Measurements from ENCODE around the gene TTLL9.
A peak's percentile ranks its signal among the peaks of the same experiment; 100 is the strongest.

TTLL9 gene

GRCh38 chr20:31875671-31876070 lies 5.2 kb downstream of the TTLL9 start:
- Histone ChIP-seq H3K27ac (no peak overlapping the region), H3K79me2 (ENCODE audit: insufficient read depth, low read depth) (no peaks in the 10 kb centered on the region), H3K36me3 (ENCODE audit: insufficient read depth) (no peaks in the 10 kb centered on the region), H4K20me1 (ENCODE audit: insufficient read depth) (no peaks in the 10 kb centered on the region), H2AFZ (ENCODE audit: low read depth) (no peak overlapping the region), H3K4me1 (ENCODE audit: low read depth, poor library complexity, severe bottlenecking) (peaks cover 13% of the 10 kb centered on the region), H3K9ac (no peak overlapping the region), H3K4me3 (IDR thresholded peaks at IDR 0.05; ENCODE audit: insufficient read depth, low read depth, low read length) (no peak overlapping the region), H3K27me3 (ENCODE audit: insufficient read depth, low read depth) (peaks cover 53% of the 10 kb centered on the region), H3K4me2 (no peak overlapping the region)
- TF ChIP-seq, protein P1, sequence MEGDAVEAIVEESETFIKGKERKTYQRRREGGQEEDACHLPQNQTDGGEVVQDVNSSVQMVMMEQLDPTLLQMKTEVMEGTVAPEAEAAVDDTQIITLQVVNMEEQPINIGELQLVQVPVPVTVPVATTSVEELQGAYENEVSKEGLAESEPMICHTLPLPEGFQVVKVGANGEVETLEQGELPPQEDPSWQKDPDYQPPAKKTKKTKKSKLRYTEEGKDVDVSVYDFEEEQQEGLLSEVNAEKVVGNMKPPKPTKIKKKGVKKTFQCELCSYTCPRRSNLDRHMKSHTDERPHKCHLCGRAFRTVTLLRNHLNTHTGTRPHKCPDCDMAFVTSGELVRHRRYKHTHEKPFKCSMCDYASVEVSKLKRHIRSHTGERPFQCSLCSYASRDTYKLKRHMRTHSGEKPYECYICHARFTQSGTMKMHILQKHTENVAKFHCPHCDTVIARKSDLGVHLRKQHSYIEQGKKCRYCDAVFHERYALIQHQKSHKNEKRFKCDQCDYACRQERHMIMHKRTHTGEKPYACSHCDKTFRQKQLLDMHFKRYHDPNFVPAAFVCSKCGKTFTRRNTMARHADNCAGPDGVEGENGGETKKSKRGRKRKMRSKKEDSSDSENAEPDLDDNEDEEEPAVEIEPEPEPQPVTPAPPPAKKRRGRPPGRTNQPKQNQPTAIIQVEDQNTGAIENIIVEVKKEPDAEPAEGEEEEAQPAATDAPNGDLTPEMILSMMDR (conservative IDR thresholded peaks at IDR 0.05; ENCODE audit: low read depth, low read length), result no peak

GRCh38 chr20:31877684-31878083 lies 7.2 kb downstream of the TTLL9 start:
- H3K4me1 ChIP-seq (ENCODE audit: low read depth, poor library complexity, severe bottlenecking), result peaks cover 13% of the 10 kb centered on the region
- H3K36me3 ChIP-seq (ENCODE audit: insufficient read depth), result no peaks in the 10 kb centered on the region
- peaks cover 32% of the 10 kb centered on the region; the same call in 1 of the 2 replicates for H3K27me3 ChIP-seq (ENCODE audit: insufficient read depth, low read depth)
- no peak overlapping the region for H2AFZ ChIP-seq (ENCODE audit: low read depth)
- H4K20me1 ChIP-seq (ENCODE audit: insufficient read depth), result no peaks in the 10 kb centered on the region
- no peak overlapping the region for H3K4me2 ChIP-seq
- H3K4me3 ChIP-seq (IDR thresholded peaks at IDR 0.05; ENCODE audit: insufficient read depth, low read depth, low read length), result no peak overlapping the region
- H3K9ac ChIP-seq, result no peak overlapping the region
- no peaks in the 10 kb centered on the region for H3K79me2 ChIP-seq (ENCODE audit: insufficient read depth, low read depth)
- no peak overlapping the region for H3K27ac ChIP-seq
- TF ChIP-seq, protein P1 (conservative IDR thresholded peaks at IDR 0.05; ENCODE audit: low read depth, low read length), result no peak

DNA sequence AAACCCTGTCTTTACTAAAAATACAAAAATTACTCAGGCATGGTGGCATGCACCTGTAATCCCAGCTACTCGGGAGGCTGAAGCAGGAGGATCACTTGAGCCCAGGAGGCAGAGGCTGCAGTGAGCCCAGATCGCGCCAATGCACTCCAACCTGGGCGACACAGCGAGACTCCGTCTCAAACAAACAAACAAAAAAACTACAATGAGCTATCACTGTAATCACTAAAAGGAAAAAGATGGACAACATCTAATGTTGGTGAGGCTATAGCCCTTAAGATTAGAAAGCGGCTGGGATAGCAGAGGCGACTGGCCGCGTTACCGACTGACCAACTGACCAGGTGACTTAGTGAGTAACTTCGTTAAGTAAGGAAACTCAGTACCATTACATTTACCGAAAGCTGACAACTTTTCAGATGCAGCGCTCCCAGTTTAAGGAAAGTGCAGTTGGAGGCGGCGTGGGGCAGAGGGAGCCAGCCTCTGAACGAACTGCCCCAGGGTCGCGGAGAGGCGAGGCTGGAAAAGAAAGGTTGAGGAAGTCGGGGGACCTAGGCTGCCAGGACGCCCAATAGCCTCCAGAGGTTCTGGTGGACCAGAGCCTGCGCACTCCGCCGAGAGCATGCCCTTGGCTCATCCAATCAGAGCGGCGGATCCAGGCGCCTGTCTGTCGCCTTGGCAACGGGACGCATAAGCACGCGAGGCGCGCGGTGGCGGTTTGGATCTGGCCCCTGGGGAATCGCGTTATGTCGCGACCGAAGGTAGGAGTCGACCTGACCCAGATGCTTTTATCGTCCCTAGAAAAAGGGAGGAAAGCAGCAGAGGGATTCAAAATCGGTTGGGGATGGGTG lies 8.9 kb downstream of the TTLL9 start:
- peaks cover 13% of the 10 kb centered on the region for H3K4me1 ChIP-seq (ENCODE audit: low read depth, poor library complexity, severe bottlenecking)
- TF ChIP-seq, protein P1 (conservative IDR thresholded peaks at IDR 0.05; ENCODE audit: low read depth, low read length), result no peak
- no peaks in the 10 kb centered on the region for H3K79me2 ChIP-seq (ENCODE audit: insufficient read depth, low read depth)
- no peak overlapping the region for H3K27ac ChIP-seq
- no peaks in the 10 kb centered on the region for H3K36me3 ChIP-seq (ENCODE audit: insufficient read depth)
- peak overlapping the region; percentile 98 for H3K4me2 ChIP-seq
- H3K9ac ChIP-seq, result peak overlapping the region; percentile 23; the same call in 1 of the 2 replicates
- H4K20me1 ChIP-seq (ENCODE audit: insufficient read depth), result no peaks in the 10 kb centered on the region
- peak overlapping the region; percentile 38 for H3K4me3 ChIP-seq (IDR thresholded peaks at IDR 0.05; ENCODE audit: insufficient read depth, low read depth, low read length)
- peak overlapping the region; percentile 95 for H2AFZ ChIP-seq (ENCODE audit: low read depth)
- peaks cover 23% of the 10 kb centered on the region; the same call in 1 of the 2 replicates for H3K27me3 ChIP-seq (ENCODE audit: insufficient read depth, low read depth)

- Histone ChIP-seq H3K4me2 (no peak overlapping the region), H3K27ac (no peak overlapping the region), H3K79me2 (ENCODE audit: insufficient read depth, low read depth) (no peaks in the 10 kb centered on the region), H4K20me1 (ENCODE audit: insufficient read depth) (no peaks in the 10 kb centered on the region), H3K27me3 (ENCODE audit: insufficient read depth, low read depth) (peaks cover 19% of the 10 kb centered on the region; the same call in 1 of the 2 replicates), H3K9ac (no peak overlapping the region), H3K4me1 (ENCODE audit: low read depth, poor library complexity, severe bottlenecking) (peaks cover 13% of the 10 kb centered on the region), H2AFZ (ENCODE audit: low read depth) (no peak overlapping the region), H3K4me3 (IDR thresholded peaks at IDR 0.05; ENCODE audit: insufficient read depth, low read depth, low read length) (no peak overlapping the region), H3K36me3 (ENCODE audit: insufficient read depth) (no peaks in the 10 kb centered on the region)
- TF ChIP-seq, protein P1 (conservative IDR thresholded peaks at IDR 0.05; ENCODE audit: low read depth, low read length), result no peak
These were observed 11.5 kb downstream of the TTLL9 start for GRCh38 chr20:31881945-31882344.

All from KMS-11 (cell line).